Measurements from ENCODE around the gene MRPS17. TPM values are rescaled to one million over a fixed set of nuclear protein-coding genes. Genes with fewer than 3 reads are reported as not detected.
A peak's percentile ranks its signal among the peaks of the same experiment; 100 is the strongest.

The MRPS17 gene
- total RNA-seq, result 10 to 100 TPM; 14.8 to 24.2 (median 19.0) TPM
- polyA plus RNA-seq, result 10 to 100 TPM; 17.6 to 28.1 TPM
- long read RNA-seq, donor 1, transcript MRPS17-201 (3 exons, 1,845 nt), result major isoform, 24 of 25 reads
- long read RNA-seq, donor 1, partial matches to known transcripts, result 1 of 25 reads
- long read RNA-seq, donor 1, other reads (novel, unspliced or antisense), result 0 of 25 reads
- long read RNA-seq, donor 2, transcript MRPS17-201 (3 exons, 1,845 nt), result major isoform, 64 of 71 reads
- long read RNA-seq, donor 2, partial matches to known transcripts, result 2 of 71 reads
- long read RNA-seq, donor 2, other reads (novel, unspliced or antisense), result 5 of 71 reads
- long read RNA-seq, donor 3, transcript MRPS17-201 (3 exons, 1,845 nt), result major isoform, 16 of 19 reads
- long read RNA-seq, donor 3, partial matches to known transcripts, result 1 of 19 reads
- long read RNA-seq, donor 3, other reads (novel, unspliced or antisense), result 2 of 19 reads

DNA sequence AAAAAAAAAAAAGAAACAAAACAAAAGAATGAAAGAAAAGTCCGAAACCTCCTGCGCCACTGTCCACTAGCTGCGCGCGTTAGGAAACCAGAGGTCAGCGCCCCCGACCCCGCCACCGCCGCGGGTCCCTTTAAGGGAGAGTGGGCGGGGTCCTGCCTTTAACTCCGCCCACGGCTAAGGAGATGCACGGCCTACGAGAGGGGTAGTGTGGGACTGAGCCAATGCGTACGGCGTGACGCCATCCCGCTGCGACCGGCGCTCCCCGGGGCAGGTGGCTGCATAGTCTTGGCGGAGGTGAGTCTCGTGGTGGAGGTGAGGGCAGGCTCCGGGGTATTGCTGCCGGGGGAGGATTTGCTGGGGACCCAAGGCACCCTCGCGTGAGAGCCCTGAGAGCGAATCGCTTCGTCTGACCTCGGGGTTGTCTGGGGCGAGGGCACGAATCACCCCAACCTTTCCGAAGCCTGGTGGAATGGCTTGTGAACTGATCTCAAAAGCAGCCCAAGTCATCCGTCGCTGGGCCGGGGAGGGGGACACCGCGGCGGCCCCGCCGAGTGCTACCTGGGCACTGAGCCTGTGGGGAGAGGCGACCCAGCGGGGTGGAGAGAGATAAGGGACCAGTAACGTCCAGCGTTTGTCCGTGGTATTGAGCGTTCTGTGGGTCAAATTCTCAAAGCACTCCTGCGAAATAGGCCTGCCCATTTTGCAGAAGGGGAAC, at the start of gene MRPS17:
Gene MRPS17, plus strand, starts transcription at position 241 of the 715 bp plus-strand sequence. CDS start 1,319 bp downstream, outside the sequence.
- Histone ChIP-seq H3K36me3 (peaks cover 0 to 36% (median 26%) of the 10 kb centered on the region in 9 donors), H3K27ac (peak within 1 kb of the TSS in 11 of 12 donors; percentile 50 to 89 (median 78)), H3K4me1 (peaks cover 0 to 11% (median 8%) of the 10 kb centered on the region in 12 donors), H3K4me3 (peak within 1 kb of the TSS; percentile 73 to 95 (median 82)), H3K27me3 (no peaks in the 10 kb centered on the region), H3K9me3 (no peaks in the 10 kb centered on the region)
- peak; percentile 88 to 94 (median 91) for DNase-seq
- ATAC-seq, result peak; percentile 100
- intact Hi-C loops (cut with DNase I), result loop anchor here in 1 of 10 donors (1.0 kb wide), 1 partner anchor 13 kb away; the partner anchor contains the start of gene NIPSNAP2
- TF ChIP-seq POLR2A (IDR thresholded peaks at IDR 0.05), result peak in 1 of 2 donors; percentile 65
- TF ChIP-seq, protein P1, sequence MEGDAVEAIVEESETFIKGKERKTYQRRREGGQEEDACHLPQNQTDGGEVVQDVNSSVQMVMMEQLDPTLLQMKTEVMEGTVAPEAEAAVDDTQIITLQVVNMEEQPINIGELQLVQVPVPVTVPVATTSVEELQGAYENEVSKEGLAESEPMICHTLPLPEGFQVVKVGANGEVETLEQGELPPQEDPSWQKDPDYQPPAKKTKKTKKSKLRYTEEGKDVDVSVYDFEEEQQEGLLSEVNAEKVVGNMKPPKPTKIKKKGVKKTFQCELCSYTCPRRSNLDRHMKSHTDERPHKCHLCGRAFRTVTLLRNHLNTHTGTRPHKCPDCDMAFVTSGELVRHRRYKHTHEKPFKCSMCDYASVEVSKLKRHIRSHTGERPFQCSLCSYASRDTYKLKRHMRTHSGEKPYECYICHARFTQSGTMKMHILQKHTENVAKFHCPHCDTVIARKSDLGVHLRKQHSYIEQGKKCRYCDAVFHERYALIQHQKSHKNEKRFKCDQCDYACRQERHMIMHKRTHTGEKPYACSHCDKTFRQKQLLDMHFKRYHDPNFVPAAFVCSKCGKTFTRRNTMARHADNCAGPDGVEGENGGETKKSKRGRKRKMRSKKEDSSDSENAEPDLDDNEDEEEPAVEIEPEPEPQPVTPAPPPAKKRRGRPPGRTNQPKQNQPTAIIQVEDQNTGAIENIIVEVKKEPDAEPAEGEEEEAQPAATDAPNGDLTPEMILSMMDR (IDR thresholded peaks at IDR 0.05), result no peak
- 1 to 2% (median 1%) methylated on average over 42 to 53 of the region's 53 CpGs for WGBS, 4 donors

DNA sequence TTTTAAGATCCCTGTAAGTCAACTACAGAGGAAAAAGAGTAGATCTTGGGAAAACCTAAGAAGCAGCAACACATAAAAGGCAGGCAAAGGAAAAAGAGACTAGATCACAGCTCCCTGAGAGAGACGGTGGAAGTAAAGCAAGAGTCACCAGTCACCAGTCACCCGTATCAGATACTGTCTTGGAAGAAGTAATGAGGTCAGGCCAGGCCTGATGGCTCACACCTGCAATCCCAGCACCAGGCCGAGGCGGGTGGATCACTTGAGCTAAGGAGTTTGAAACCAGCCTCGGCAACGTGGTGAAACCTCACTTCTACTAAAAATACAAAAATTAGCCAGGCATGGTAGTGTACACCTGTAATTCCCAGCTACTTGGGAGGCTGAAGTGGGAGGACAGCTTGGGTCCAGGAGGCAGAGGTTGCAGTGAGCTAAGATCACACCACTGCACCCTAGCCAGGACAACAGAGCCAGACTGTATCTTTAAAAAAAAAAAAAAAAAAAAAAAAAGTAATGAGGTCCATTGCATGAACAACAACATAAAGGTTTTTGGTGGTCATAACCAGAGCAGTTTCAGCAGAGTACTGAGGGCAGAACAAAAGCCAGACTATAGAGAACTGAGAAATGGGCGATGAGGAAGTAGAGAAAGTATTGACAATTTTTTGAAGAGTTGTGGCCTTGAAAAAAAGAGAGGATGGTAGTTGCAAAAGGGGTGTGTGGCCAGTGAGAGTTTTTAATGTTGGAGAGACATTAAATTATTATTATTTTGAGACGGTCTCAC, 47.5 kb upstream of the MRPS17 start:
- H3K4me1 ChIP-seq, result no peaks in the 10 kb centered on the region
- peaks cover 0 to 32% (median 4%) of the 10 kb centered on the region in 9 donors for H3K36me3 ChIP-seq
- no peak overlapping the region for H3K27ac ChIP-seq
- TF ChIP-seq POLR2A (IDR thresholded peaks at IDR 0.05), result no peak
- TF ChIP-seq, protein P1 (IDR thresholded peaks at IDR 0.05), result no peak
- no peaks in the 10 kb centered on the region for H3K27me3 ChIP-seq
- WGBS, 4 donors, result 57 to 84% (median 77%) methylated on average over 5 to 8 of the region's 8 CpGs
- no peak overlapping the region for H3K4me3 ChIP-seq
- H3K9me3 ChIP-seq, result peaks cover 0 to 9% (median 0%) of the 10 kb centered on the region in 12 donors
- intact Hi-C loops (cut with DNase I), result no loop called here
- no peak for DNase-seq
- ATAC-seq, result no peak

DNA sequence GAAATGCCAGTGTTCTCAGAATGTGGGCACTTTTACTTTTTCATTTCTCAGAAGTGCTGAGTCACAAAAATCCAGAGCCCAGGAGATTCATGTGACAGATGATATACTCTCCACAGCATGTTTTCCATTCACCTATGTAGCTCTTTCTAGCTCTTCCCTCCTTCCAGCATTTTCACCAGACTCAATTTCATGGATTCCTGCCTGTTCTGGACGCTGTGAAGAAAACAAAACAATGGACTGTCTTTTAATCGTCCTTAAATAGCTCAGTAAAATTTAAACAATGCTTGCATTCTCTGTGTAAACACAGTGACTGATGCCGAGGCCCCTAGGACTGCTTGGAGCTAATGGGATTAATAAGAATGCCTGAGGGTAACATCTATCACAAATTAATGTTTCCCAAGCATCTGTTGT, 38.9 kb upstream of the MRPS17 start:
- ATAC-seq (no peak), DNase-seq (no peak)
- WGBS, 4 donors, result 69 to 77% (median 75%) methylated on average over 3 of the region's 3 CpGs
- TF ChIP-seq POLR2A (IDR thresholded peaks at IDR 0.05), result no peak
- TF ChIP-seq, protein P1 (IDR thresholded peaks at IDR 0.05), result no peak
- H3K27ac ChIP-seq, result no peak overlapping the region
- peaks cover 0 to under 1% (median 0%) of the 10 kb centered on the region in 12 donors for H3K9me3 ChIP-seq
- H3K4me3 ChIP-seq, result no peak overlapping the region
- intact Hi-C loops (cut with DNase I), result no loop called here
- peaks cover 0 to 3% (median 0%) of the 10 kb centered on the region in 12 donors for H3K4me1 ChIP-seq
- H3K36me3 ChIP-seq, result peaks cover 0 to 57% (median 11%) of the 10 kb centered on the region in 9 donors
- H3K27me3 ChIP-seq, result no peaks in the 10 kb centered on the region

Data from heart left ventricle (tissue), 16 donors.